IMR-90 (cell line): ENCODE measurements around the gene CNST. TPM values are rescaled to one million over a fixed set of nuclear protein-coding genes. Genes with fewer than 3 reads are reported as not detected.

Source experiments
- ATAC-seq: fragments of 200-7000 bp; cut with Tn5 transposase; 2 replicates; pipeline ENCODE4 v1.9.1; 2020; ENCODE audit warnings: low read depth, mild to moderate bottlenecking, moderate library complexity
- BruUV-seq: library from RNA; stranded (reverse); fragments of 400-500 nt; replicated peaks from 2 replicates; lab custom pipeline; 2021; lab: Mats Ljungman, UMichigan
- CTCF ChIA-PET: fragments of 300-600 bp; formaldehyde crosslinking; extraction: SDS; loops from one replicate; lab custom pipeline; 2021; ENCODE audit warnings: antibody characterized with exemption; lab: Yijun Ruan, JAX
- POLR2A ChIA-PET: fragments of 300-600 bp; sonication (Branson Sonifier 250); formaldehyde crosslinking; loops from one replicate; lab custom pipeline; 2022; ENCODE audit warnings: antibody characterized with exemption; ENCODE audit not compliant: unreplicated experiment; lab: Charles Lee
- DNase-seq: peaks from one replicate; pipeline ENCODE4 v3.0.0; 2013
- H2AFZ ChIP-seq: replicated peaks from 2 replicates; pipeline ENCODE3; 2013; ENCODE audit warnings: low read length, mild to moderate bottlenecking; ENCODE audit not compliant: poor library complexity
- H2AK5ac ChIP-seq: 2 replicates; pipeline ENCODE4 v1.6.1; 2013; ENCODE audit warnings: low read depth, low read length, inconsistent platforms
- H2AK9ac ChIP-seq: replicated peaks from 2 replicates; pipeline ENCODE3; 2013; ENCODE audit warnings: mild to moderate bottlenecking, low read depth, low read length, moderate library complexity; ENCODE audit not compliant: poor library complexity
- H2BK120ac ChIP-seq: 2 replicates; pipeline ENCODE4 v1.6.1; 2013; ENCODE audit warnings: low read depth, low read length, inconsistent platforms
- H2BK15ac ChIP-seq: 3 replicates; pipeline ENCODE4 v1.6.1; 2013; ENCODE audit warnings: low read depth, low read length, inconsistent platforms
- H2BK20ac ChIP-seq: 2 replicates; pipeline ENCODE4 v1.6.1; 2013; ENCODE audit warnings: low read depth, mild to moderate bottlenecking, inconsistent platforms, low read length, moderate library complexity
- H2BK5ac ChIP-seq: 2 replicates; pipeline ENCODE4 v1.6.1; 2013; ENCODE audit warnings: mild to moderate bottlenecking, low read depth, low read length, inconsistent platforms; ENCODE audit not compliant: poor library complexity, severe bottlenecking
- H3K14ac ChIP-seq: replicated peaks from 2 replicates; pipeline ENCODE4 v1.6.1; 2013; ENCODE audit warnings: low read depth, low read length, inconsistent platforms
- H3K18ac ChIP-seq: 2 replicates; pipeline ENCODE4 v1.6.1; 2013; ENCODE audit warnings: low read depth, low read length, control low read depth
- H3K23ac ChIP-seq: 2 replicates; pipeline ENCODE4 v1.6.1; 2013; ENCODE audit warnings: low read depth, low read length, inconsistent platforms
- H3K27ac ChIP-seq: 2 replicates; pipeline ENCODE4 v1.5.1; 2013; ENCODE audit warnings: mild to moderate bottlenecking, control low read depth, low read length; ENCODE audit not compliant: insufficient read depth
- H3K27me3 ChIP-seq: 2 replicates; pipeline ENCODE4 v1.6.1; 2013; ENCODE audit warnings: low read length; ENCODE audit not compliant: control insufficient read depth, insufficient read depth
- H3K36me3 ChIP-seq: 2 replicates; pipeline ENCODE4 v1.6.1; 2013; ENCODE audit warnings: low read length, mixed read lengths; ENCODE audit not compliant: control insufficient read depth, insufficient read depth
- H3K4ac ChIP-seq: 2 replicates; pipeline ENCODE4 v1.6.1; 2013; ENCODE audit warnings: low read depth, low read length, inconsistent platforms
- H3K4me1 ChIP-seq: 2 replicates; pipeline ENCODE4 v1.6.1; 2013; ENCODE audit warnings: low read length, mixed read lengths; ENCODE audit not compliant: control insufficient read depth, insufficient read depth
- H3K4me2 ChIP-seq: 2 replicates; pipeline ENCODE4 v1.6.1; 2013; ENCODE audit warnings: low read depth, mild to moderate bottlenecking, control low read depth, low read length, moderate library complexity
- H3K4me3 ChIP-seq: 2 replicates; pipeline ENCODE4 v1.5.1; 2013; ENCODE audit warnings: low read depth, mild to moderate bottlenecking, control low read depth, low read length, moderate library complexity; ENCODE audit not compliant: insufficient read depth
- H3K56ac ChIP-seq: 2 replicates; pipeline ENCODE4 v1.6.1; 2013; ENCODE audit warnings: low read length, inconsistent platforms; ENCODE audit not compliant: insufficient read depth; ENCODE audit errors: extremely low read depth
- H3K79me1 ChIP-seq, 2 experiments: 2 replicates each; pipeline ENCODE4 v1.6.1; 2013; ENCODE audit warnings: low read length in 2 of 2, inconsistent platforms in 1 of 2, low read depth in 1 of 2
- H3K9ac ChIP-seq: 2 replicates; pipeline ENCODE4 v1.6.1; 2013; ENCODE audit warnings: low read depth, low read length, control low read depth
- H3K9me1 ChIP-seq: 2 replicates; pipeline ENCODE4 v1.6.1; 2013; ENCODE audit warnings: low read length, inconsistent platforms; ENCODE audit not compliant: insufficient read depth
- H3K9me3 ChIP-seq: 2 replicates; pipeline ENCODE4 v1.6.1; 2013; ENCODE audit warnings: low read length; ENCODE audit not compliant: control insufficient read depth, insufficient read depth
- H4K20me1 ChIP-seq: 2 replicates; pipeline ENCODE4 v1.6.1; 2013; ENCODE audit warnings: low read length, inconsistent platforms; ENCODE audit not compliant: insufficient read depth
- H4K5ac ChIP-seq: 2 replicates; pipeline ENCODE4 v1.6.1; 2013; ENCODE audit warnings: mild to moderate bottlenecking, low read depth, low read length, control low read depth
- H4K8ac ChIP-seq, 2 experiments: 2 replicates each; pipeline ENCODE4 v1.6.1; 2013; ENCODE audit warnings: low read depth in 2 of 2, low read length in 2 of 2, control low read depth in 1 of 2, inconsistent platforms in 1 of 2
- H4K91ac ChIP-seq: 2 replicates; pipeline ENCODE4 v1.6.1; 2013; ENCODE audit warnings: low read depth, low read length, inconsistent platforms; ENCODE audit not compliant: insufficient read depth
- BHLHE40 ChIP-seq: fragments of 150-350 bp; IDR thresholded peaks from 2 replicates; pipeline ENCODE4 v1.6.1; 2016; ENCODE audit warnings: mild to moderate bottlenecking, low read depth, low read length
- CEBPB ChIP-seq: IDR thresholded peaks from 2 replicates; pipeline ENCODE4 v1.6.1; 2012; ENCODE audit warnings: low read depth, low read length, improper control_type of control experiment
- CHD1 ChIP-seq: IDR thresholded peaks from 2 replicates; pipeline ENCODE4 v1.6.1; 2012; ENCODE audit warnings: low read depth, low read length, improper control_type of control experiment
- ELK1 ChIP-seq: fragments of 150-350 bp; IDR thresholded peaks from 2 replicates; pipeline ENCODE4 v1.6.1; 2016; ENCODE audit warnings: low read depth, mild to moderate bottlenecking, low read length, moderate library complexity, borderline replicate concordance
- FOS ChIP-seq: fragments of 150-350 bp; IDR thresholded peaks from 2 replicates; pipeline ENCODE4 v1.6.1; 2016; ENCODE audit warnings: low read depth, low read length
- MAFK ChIP-seq: IDR thresholded peaks from 2 replicates; pipeline ENCODE4 v1.6.1; 2012; ENCODE audit warnings: low read depth, low read length, improper control_type of control experiment
- MAZ ChIP-seq: IDR thresholded peaks from 2 replicates; pipeline ENCODE4 v1.6.1; 2012; ENCODE audit warnings: low read depth, mild to moderate bottlenecking, low read length, improper control_type of control experiment, moderate library complexity, borderline replicate concordance
- MXI1 ChIP-seq: IDR thresholded peaks from 2 replicates; pipeline ENCODE4 v1.6.1; 2012; ENCODE audit warnings: low read depth, mild to moderate bottlenecking, low read length, moderate library complexity, borderline replicate concordance
- NFE2L2 ChIP-seq: fragments of 150-350 bp; IDR thresholded peaks from 2 replicates; pipeline ENCODE4 v1.6.1; 2016; ENCODE audit warnings: low read depth, mild to moderate bottlenecking, low read length
- POLR2A ChIP-seq: IDR thresholded peaks from 2 replicates; pipeline ENCODE4 v1.6.1; 2012; ENCODE audit warnings: mild to moderate bottlenecking, low read depth, low read length
- RAD21 ChIP-seq: IDR thresholded peaks from 2 replicates; pipeline ENCODE4 v1.6.1; 2012; ENCODE audit warnings: low read length, improper control_type of control experiment
- RCOR1 ChIP-seq: IDR thresholded peaks from 2 replicates; pipeline ENCODE4 v1.6.1; 2012; ENCODE audit warnings: mild to moderate bottlenecking, low read length, improper control_type of control experiment; ENCODE audit not compliant: insufficient replicate concordance
- RFX5 ChIP-seq: IDR thresholded peaks from 2 replicates; pipeline ENCODE4 v1.8.0; 2012; ENCODE audit warnings: low read depth, mild to moderate bottlenecking, low read length, moderate library complexity
- SMC3 ChIP-seq: fragments of 150-350 bp; IDR thresholded peaks from 2 replicates; pipeline ENCODE4 v1.6.1; 2016; ENCODE audit warnings: low read depth, mild to moderate bottlenecking, antibody characterized with exemption, low read length, moderate library complexity
- USF2 ChIP-seq: fragments of 150-350 bp; IDR thresholded peaks from 2 replicates; pipeline ENCODE4 v1.6.1; 2017; ENCODE audit warnings: mild to moderate bottlenecking, antibody characterized with exemption, low read length, low read depth
- WGBS, 2 experiments: methylation state at CpG; one replicate each; pipeline versions ENCODE4 v1.1.5 to v1.1.7; 2013; ENCODE audit warnings: missing lambda C conversion rate in 2 of 2; ENCODE audit not compliant: insufficient read length in 1 of 2; ENCODE audit errors: extremely low coverage in 2 of 2; 5-methylcytosine and 5-hydroxymethylcytosine counted together
- dilution Hi-C: fragments of 300-500 bp; cut with HindIII; formaldehyde crosslinking; loops from one replicate; pipeline ENCODE4 v1.14.3; 2018; ENCODE audit warnings: low sequenced_read_pairs; ENCODE audit not compliant: unreplicated experiment
- in situ Hi-C: fragments of 300-500 bp; cut with MboI; formaldehyde crosslinking; loops from 3 replicates; pipeline ENCODE4 v1.14.3; 2019; ENCODE audit warnings: low sequenced_read_pairs, inconsistent platforms, mixed read lengths
- intact Hi-C: fragments of 100-400 bp; cut with micrococcal nuclease; formaldehyde crosslinking; loops from 2 replicates; pipeline ENCODE4 v1.10.0; 2022
- polyA plus RNA-seq, 3 experiments: library from polyadenylated mRNA; depleted of rRNA; stranded (reverse); fragments of >200 nt; gene quantifications; 2 replicates each; pipeline ENCODE4 v1.2.3, GENCODE V29; 2012; ENCODE audit warnings: low replicate concordance in 1 of 3
- total RNA-seq: library from RNA; depleted of rRNA; stranded (reverse); fragments of >200 nt; gene quantifications from 2 replicates; pipeline ENCODE4 v1.2.3, GENCODE V29; 2012
- TF ChIP-seq, protein P1 (sequence below): conservative IDR thresholded peaks from 2 replicates; pipeline ENCODE4 v1.5.1; 2012; ENCODE audit warnings: mild to moderate bottlenecking, low read depth, low read length, improper control_type of control experiment

The CNST gene
- total and polyA plus RNA-seq, 2 of the 4 experiments (the other 2 are of a cell fraction): 15.4 to 25.5 TPM

DNA sequence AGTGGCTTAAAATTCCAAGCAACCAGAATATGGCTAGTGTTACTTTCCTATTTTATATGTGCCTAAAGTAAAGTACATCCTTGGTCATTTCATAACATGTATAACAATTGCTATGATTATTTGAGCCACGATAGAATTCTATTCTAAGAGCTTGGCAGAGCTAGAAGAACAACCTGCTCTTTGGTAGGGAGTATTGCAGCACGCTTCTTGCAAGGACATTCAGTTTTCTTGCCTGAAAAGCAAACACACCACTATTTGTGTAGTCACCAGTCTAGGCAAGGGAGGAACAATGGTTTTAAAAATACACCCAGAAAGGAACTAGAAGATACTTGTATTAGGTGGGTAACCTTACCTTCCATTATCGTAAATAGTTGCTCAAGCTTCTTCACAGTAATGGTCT lies 51.5 kb downstream of the CNST start:
- no peak overlapping the region for H3K4me3 ChIP-seq
- no peak overlapping the region for H3K27ac ChIP-seq
- no peaks in the 10 kb centered on the region; the same call in 1 of the 2 replicates for H4K20me1 ChIP-seq
- H2BK20ac ChIP-seq: no peak overlapping the region
- TF ChIP-seq RAD21: no peak
- TF ChIP-seq RCOR1: no peak
- no peak for TF ChIP-seq FOS
- TF ChIP-seq MAFK: no peak
- TF ChIP-seq CHD1: no peak
- TF ChIP-seq USF2: no peak
- no peak for TF ChIP-seq MAZ
- TF ChIP-seq CEBPB: no peak
- TF ChIP-seq RFX5: no peak
- TF ChIP-seq POLR2A: no peak
- no peak for TF ChIP-seq MXI1
- TF ChIP-seq, protein P1, sequence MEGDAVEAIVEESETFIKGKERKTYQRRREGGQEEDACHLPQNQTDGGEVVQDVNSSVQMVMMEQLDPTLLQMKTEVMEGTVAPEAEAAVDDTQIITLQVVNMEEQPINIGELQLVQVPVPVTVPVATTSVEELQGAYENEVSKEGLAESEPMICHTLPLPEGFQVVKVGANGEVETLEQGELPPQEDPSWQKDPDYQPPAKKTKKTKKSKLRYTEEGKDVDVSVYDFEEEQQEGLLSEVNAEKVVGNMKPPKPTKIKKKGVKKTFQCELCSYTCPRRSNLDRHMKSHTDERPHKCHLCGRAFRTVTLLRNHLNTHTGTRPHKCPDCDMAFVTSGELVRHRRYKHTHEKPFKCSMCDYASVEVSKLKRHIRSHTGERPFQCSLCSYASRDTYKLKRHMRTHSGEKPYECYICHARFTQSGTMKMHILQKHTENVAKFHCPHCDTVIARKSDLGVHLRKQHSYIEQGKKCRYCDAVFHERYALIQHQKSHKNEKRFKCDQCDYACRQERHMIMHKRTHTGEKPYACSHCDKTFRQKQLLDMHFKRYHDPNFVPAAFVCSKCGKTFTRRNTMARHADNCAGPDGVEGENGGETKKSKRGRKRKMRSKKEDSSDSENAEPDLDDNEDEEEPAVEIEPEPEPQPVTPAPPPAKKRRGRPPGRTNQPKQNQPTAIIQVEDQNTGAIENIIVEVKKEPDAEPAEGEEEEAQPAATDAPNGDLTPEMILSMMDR: no peak
- TF ChIP-seq BHLHE40: no peak
- TF ChIP-seq ELK1: no peak
- no peak for TF ChIP-seq SMC3
- TF ChIP-seq NFE2L2: no peak
- H3K4me1 ChIP-seq: peaks cover 3% of the 10 kb centered on the region
- ATAC-seq (no peak), DNase-seq (no peak)
- no peak overlapping the region for H3K14ac ChIP-seq
- peaks cover 8 to 67% of the 10 kb centered on the region in 2 experiments; a peak in 3 of 4 replicates for H3K79me1 ChIP-seq
- ChIA-PET CTCF (no interaction called here), POLR2A (no interaction called here)
- no CpG with 5 or more reads among the region's 3 CpGs for WGBS, 2 experiments
- H3K56ac ChIP-seq: no peak overlapping the region
- H3K4ac ChIP-seq: no peak overlapping the region
- H3K9me3 ChIP-seq: no peaks in the 10 kb centered on the region
- no TSS peak for BruUV-seq
- no peak overlapping the region for H3K23ac ChIP-seq
- intact Hi-C loops: no loop called here
- H3K27me3 ChIP-seq: no peaks in the 10 kb centered on the region
- no peak overlapping the region for H4K91ac ChIP-seq
- H2AK9ac ChIP-seq: no peak overlapping the region
- 0 out of 2 replicates have a peak, but pooled peaks cover 2% of the 10 kb centered on the region for H3K36me3 ChIP-seq
- no peak overlapping the region for H4K8ac ChIP-seq
- H2BK120ac ChIP-seq: no peak overlapping the region
- no peak overlapping the region for H3K18ac ChIP-seq
- H3K4me2 ChIP-seq: no peak overlapping the region
- no peak overlapping the region for H2AK5ac ChIP-seq
- H2AFZ ChIP-seq: no peak overlapping the region
- dilution Hi-C loops: no loop called here
- H3K9me1 ChIP-seq: peaks cover 4% of the 10 kb centered on the region
- no peak overlapping the region for H2BK5ac ChIP-seq
- in situ Hi-C loops: no loop called here
- no peak overlapping the region for H2BK15ac ChIP-seq
- no peak overlapping the region for H4K5ac ChIP-seq
- H3K9ac ChIP-seq: no peak overlapping the region
